GM12865 (cell line): ENCODE measurements around the gene OR11A1.

ENCODE experiments used
- DNase-seq: peaks from one replicate; pipeline ENCODE4 v3.0.0; 2010; ENCODE audit warnings: low read depth
- H3K4me3 ChIP-seq: 2 replicates; pipeline ENCODE4 v1.5.1; 2011; ENCODE audit warnings: mild to moderate bottlenecking, low read depth, low read length, control low read depth
- CTCF ChIP-seq: IDR thresholded peaks from 2 replicates; pipeline ENCODE4 v1.5.1; 2011; ENCODE audit warnings: low read length, control low read depth, low read depth, inconsistent platforms; ENCODE audit not compliant: insufficient read depth; ENCODE audit errors: missing control alignments

The OR11A1 gene

DNA sequence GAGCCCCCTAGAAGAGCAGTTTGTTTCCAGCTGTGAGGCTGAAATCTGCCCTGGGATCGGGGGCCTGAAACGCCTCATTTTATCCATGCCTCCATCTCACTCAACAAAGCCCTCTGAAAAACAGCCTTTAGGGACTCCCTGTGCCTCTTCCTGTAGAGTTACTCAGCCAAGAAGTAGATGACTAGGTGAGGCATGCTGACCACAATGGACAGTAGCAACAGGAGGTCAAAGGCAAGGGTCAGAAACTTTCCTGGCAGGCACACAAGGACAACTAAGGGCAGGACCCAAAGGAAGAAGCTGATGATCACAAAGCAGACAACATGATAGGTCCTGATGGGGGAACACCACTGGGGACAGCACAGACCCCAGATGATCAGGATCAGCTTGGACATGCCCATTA lies 18.1 kb upstream of the OR11A1 start:
- no peak for TF ChIP-seq CTCF
- no peak for DNase-seq

DNA sequence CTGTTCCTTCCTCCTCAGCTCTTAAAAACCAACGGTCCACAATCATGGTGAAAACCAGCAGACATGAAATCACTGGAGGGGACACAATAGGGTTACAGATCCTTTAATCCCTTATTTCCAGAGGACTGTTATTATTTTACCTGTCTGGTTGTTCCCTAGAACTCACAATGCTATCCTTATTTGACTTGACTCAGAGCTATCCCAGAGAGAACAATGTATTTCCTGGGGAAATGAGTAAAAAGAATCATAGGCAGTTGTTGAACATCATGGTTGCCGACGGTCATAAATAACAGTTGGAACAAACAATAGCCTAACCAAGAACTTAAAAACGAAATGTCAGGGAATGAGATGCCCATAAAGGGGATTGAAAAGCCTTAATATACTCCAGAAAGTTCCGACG lies 9.4 kb upstream of the OR11A1 start:
- DNase-seq: no peak
- TF ChIP-seq CTCF: no peak
- no peak overlapping the region for H3K4me3 ChIP-seq

More for the DNA sequence above, 18.1 kb upstream of the OR11A1 start:
- no peak overlapping the region for H3K4me3 ChIP-seq

- no peak overlapping the region for H3K4me3 ChIP-seq
- TF ChIP-seq CTCF: no peak
- DNase-seq: no peak
Measured at GRCh38 chr6:29465801-29466200, 8.9 kb upstream of the OR11A1 start.

DNA sequence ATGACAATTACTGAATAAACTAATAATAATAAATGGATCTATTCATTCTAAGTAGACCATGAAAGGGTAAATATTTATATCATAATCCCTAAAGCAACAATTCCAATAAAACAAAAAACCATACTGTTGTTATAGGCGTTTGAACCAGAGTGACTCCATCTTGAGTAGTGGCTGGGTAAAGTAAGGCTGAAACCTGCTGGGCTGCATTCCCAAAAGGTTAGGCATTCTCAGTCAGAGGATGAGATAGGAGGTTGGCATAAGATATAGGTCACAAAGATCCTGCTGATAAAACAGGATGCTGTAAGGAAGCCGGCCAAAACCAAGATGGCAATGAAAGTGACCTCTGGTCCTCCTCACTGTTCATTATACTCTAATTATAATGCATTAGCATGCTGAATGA lies 8.4 kb upstream of the OR11A1 start:
- H3K4me3 ChIP-seq: no peak overlapping the region
- TF ChIP-seq CTCF: no peak
- DNase-seq: no peak

DNA sequence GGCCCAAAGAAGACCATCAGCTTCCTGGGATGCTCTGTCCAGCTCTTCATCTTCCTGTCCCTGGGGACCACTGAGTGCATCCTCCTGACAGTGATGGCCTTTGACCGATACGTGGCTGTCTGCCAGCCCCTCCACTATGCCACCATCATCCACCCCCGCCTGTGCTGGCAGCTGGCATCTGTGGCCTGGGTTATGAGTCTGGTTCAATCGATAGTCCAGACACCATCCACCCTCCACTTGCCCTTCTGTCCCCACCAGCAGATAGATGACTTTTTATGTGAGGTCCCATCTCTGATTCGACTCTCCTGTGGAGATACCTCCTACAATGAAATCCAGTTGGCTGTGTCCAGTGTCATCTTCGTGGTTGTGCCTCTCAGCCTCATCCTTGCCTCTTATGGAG lies 5.2 kb upstream of the OR11A1 start:
- TF ChIP-seq CTCF: no peak
- H3K4me3 ChIP-seq: no peak overlapping the region
- DNase-seq: no peak

- no peak overlapping the region for H3K4me3 ChIP-seq
- no peak for TF ChIP-seq CTCF
Measured at GRCh38 chr6:29461021-29461814, 4.3 kb upstream of the OR11A1 start.

More at GRCh38 chr6:29461021-29461814, 4.3 kb upstream of the OR11A1 start:
- DNase-seq: no peak
